GM18907 (cell line): ENCODE measurements around the gene PRKN.

Experiments used
- ATAC-seq: cut with Tn5 transposase; IDR thresholded peaks from one replicate; pipeline ENCODE4 v1.9.1; 2021; ENCODE audit warnings: mild to moderate bottlenecking, moderate library complexity; ENCODE audit not compliant: unreplicated experiment

PRKN gene

DNA sequence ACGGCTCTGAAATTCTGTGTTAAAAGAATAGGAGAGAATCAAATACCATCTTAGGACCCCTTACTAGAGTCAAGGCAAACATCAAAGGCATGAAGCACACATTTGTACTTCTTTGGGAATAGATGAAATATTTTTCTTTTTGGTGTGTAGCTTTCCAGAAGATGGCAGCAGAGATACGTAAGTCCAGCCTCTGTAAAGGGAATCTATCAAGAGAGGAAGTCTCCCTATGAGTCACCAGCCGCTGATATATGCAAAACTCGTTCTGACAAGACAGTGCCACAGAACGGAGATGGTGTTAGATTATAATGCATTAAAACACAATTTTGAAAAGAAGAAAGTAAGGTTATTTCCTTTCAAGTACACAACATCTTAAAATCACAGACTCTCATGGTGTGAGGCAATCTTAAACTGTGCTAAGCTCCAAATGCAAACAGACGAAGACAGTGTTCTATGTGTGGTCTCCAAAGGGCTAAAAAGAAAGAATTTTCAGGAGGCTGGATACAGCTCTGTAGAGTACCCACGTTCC, 1333.7 kb downstream of the PRKN start:
- peak; percentile 100 for ATAC-seq

- no peak for ATAC-seq
Measured at GRCh38 chr6:161393292-161393691, 1334.3 kb downstream of the PRKN start.

- ATAC-seq: no peak
Measured at GRCh38 chr6:161389756-161390155, 1337.8 kb downstream of the PRKN start.

GRCh38 chr6:161383951-161384350, 1343.6 kb downstream of the PRKN start:
- ATAC-seq: no peak

- ATAC-seq: no peak
Measured at GRCh38 chr6:161379834-161380582, 1347.6 kb downstream of the PRKN start.

- no peak for ATAC-seq
Measured at GRCh38 chr6:161378115-161378514, 1349.5 kb downstream of the PRKN start.

- ATAC-seq: no peak
Measured at GRCh38 chr6:161377116-161377515, 1350.5 kb downstream of the PRKN start.

DNA sequence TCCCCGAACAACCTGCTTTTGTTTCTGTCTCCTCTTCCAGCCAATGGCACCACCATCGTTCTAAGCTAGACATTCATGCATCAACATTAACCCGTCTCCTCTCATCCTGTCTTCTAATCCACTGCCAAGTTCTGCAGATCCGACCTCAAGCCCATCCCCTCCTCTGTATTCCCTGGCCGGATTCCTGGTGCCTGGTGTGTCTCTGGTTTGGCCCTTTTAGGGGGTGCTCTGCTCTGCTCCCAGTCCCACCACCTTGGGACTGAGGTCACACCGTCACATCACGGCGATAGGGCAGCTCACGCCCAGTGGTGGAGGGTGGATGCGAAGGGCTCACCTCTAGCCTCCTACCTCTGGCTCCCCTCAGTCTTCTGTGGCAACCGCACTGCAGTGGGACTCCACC, 1351.2 kb downstream of the PRKN start:
- no peak for ATAC-seq

DNA sequence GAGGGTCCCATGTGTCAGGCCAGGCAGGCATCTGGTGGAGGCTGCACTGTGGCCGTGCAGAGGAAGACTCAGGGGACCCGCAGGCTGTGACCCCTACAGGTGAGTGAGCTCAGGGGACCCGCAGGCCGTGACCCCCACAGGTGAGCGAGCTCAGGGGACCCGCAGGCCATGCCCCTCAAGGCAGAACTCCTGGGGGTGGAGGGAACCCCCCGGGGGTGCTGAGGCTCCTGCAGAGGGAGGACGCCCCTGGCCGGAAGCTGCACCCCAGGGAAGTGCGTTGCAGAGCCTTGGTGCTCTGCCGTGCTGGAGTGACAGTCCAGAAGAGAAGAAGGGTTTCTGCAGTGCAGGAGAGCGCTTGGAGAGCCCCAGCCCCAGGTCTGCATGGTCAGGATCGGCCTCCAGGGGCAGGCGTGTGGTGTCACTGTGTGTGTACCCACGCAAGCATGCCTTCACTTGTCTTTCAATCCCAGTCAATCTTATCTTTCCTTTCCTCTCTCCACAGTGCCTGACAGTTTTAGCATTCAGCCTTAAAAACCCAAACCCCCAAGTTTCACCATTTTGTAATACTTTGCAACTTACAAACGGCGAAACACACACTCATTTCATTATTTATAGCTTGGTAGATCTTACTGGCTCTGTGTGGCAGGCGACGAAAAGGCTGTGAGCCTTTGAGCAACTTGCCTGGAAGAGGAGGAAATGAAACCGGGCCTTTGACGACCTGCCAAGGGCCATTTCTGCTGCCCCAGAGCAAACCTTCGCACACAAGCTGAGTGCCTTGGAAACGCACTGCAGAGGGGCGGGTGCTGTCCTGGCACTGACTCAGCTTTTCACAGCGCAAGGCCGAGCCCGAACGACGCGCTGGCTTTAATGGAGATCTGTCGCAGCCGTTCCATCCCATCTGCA, 1352.3 kb downstream of the PRKN start:
- ATAC-seq: no peak

GRCh38 chr6:161373905-161374451, 1353.6 kb downstream of the PRKN start:
- peak; percentile 51 for ATAC-seq

DNA sequence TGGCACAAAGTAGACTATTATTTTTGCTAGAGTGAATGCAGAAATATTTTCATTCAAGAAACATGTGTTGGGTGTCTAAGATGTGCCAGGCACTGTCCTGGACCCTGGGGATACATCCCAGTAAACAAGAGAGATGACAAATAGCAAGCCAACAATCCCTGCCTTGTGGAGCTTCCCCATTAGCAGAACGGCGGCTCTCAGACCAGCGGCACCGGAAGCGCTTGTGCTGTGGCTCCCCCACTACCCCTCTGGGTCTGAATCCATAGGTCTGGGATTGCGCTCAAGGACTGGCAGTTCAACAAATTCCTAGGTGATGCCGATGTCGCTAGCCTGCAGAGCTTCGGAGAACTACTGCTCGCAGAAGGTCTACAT, 1355.2 kb downstream of the PRKN start:
- no peak for ATAC-seq

DNA sequence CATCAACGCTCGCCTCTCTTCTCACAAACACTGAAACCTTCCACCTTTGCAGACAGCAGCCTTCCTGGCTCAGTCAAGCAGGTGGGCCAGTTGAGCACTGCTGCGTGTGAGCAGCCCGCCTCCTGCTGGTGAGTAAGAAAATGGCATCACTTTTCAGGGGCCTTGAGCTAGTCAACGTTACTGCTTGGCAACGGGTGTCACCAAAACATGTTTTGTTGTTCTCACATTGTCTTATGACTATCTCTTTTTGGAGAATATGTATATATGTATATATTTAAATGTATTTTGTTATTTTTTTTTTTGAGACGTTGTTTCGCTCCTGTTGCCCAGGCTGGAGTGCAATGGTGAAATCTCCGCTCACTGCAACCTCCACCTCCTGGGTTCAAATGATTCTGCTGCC, 1356.7 kb downstream of the PRKN start:
- peak; percentile 89 for ATAC-seq

GRCh38 chr6:161369339-161369738, 1358.2 kb downstream of the PRKN start:
- ATAC-seq: no peak

DNA sequence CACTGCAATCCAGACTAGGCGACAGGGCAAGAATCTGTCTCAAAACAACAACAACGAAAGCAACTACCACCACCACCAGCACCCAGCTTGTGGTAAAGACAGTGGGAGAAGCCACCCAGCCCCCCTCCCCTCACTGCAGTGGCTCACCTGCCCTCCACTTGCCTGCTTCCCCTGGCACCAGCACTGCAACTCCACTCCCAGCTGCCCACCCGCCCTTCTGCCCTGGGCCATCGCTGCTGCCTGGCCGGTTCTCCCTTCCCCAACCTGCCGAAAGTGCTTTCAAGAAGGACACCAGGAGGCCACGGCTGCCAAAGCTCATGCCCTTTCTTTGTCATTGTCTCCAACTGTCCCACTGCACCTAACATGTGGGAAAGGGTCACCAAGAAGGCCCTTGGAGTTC, 1359.1 kb downstream of the PRKN start:
- ATAC-seq: no peak

- no peak for ATAC-seq
Measured at GRCh38 chr6:161367472-161367871, 1360.1 kb downstream of the PRKN start.

GRCh38 chr6:161366301-161366923, 1361.2 kb downstream of the PRKN start:
- ATAC-seq: no peak

DNA sequence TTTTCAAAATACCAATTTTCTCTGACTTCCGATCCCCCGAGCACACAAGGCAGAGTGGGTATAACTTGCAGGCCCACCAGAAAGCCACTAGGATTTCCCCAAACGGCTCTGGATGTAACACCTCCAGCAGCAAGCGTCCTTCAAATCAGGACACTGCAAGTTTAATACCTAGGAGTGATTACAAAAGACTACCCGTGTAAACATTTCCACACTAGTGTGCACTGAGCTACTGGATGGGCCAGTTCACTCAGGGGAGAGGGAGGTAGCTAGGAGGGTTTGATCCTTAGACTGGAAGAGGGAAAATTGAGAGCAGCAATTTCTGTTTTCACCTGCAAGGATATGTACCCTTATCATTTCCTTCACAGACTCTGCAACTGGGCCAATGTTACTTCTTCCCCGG, 1361.9 kb downstream of the PRKN start:
- no peak for ATAC-seq

DNA sequence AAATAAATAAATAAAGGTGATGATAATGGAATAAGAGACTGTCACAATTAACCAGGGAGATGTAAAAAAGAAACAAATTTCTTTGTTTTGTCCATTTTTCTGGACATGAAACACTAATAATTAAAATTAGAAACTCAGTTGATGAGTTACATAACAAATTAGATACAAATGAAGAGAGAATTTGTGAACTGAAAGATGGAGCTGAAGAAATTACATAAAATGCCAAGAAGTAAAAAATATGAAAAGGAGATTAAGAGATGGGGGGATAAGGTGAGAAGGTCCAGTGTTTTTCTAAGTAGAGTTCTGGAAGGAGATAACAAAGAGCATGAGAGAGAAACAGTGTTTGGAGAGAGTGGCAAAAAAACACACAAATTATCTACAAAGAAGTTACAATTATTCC, 1364.3 kb downstream of the PRKN start:
- ATAC-seq: no peak

DNA sequence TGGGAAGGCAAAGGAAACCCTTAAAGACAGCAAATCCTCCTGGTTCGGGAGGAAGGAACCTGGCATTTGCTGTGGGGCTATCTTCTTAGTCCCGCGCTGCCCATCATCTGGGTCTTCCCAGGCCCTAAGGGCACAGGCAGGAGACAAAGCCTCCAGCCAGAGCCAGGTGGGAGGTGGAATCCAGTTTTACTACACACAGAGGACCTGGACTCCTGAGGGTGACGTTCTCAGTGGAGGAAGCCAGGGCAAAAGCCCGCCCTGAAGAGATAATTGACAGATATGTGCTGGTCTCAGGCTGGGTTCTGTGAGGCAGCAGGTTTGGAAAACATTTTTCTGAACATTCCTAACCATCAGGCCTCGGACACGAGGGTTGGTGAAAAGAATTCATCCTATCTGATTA, 1365.3 kb downstream of the PRKN start:
- ATAC-seq: no peak

DNA sequence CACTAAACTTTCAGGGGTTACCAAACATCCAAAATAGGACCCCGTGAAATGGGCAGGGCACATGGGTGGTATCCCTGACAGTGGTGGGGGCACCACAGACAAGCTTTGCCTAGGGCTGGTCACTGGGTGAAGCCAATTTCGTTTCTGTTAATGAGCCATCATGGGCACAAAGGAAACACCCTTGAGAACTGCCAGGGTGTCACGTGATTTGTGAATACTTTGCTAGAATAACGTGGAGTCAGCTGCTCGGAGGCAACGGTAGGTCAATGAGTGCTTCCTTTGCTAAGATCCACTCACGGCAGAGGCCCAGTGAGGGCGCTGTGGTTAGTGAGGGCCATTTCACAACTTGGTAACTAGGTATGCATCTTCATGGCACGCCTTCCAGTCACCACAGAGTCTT, 1366.0 kb downstream of the PRKN start:
- ATAC-seq: no peak

- ATAC-seq: no peak
Measured at GRCh38 chr6:161360520-161360919, 1367.0 kb downstream of the PRKN start.
